Breast epithelium (tissue), 4 donors: Measurements from ENCODE around the gene FADS2. TPM values are rescaled to one million over a fixed set of nuclear protein-coding genes. Genes with fewer than 3 reads are reported as not detected.
A peak's percentile ranks its signal among the peaks of the same experiment; 100 is the strongest.
"Not testable (repeated sequence)": the region's sequence is repeated elsewhere in the genome, so short reads cannot be mapped to it uniquely, and the experiment has no call there.

Source experiments
- DNase-seq, 2 donors: peaks; one replicate each; pipeline ENCODE4 v3.0.0-alpha.2; 2019; ENCODE audit warnings: low spot score in 2 of 2
- H3K27ac ChIP-seq, 2 donors: fragments of 200-600 bp; sonication (generic) in 1 of 2; one replicate each; pipeline ENCODE4 v1.5.1; 2016 to 2019; ENCODE audit warnings: mild to moderate bottlenecking in 1 of 2
- H3K27me3 ChIP-seq, 2 donors: fragments of 200-600 bp; sonication (generic) in 1 of 2; one replicate each; pipeline versions ENCODE4 v1.5.1 to v1.6.0; 2017 to 2019; ENCODE audit warnings: control low read depth in 1 of 2, mild to moderate bottlenecking in 1 of 2
- H3K36me3 ChIP-seq: fragments of 200-600 bp; one replicate; pipeline ENCODE4 v1.5.1; 2019
- H3K4me1 ChIP-seq, 2 donors: fragments of 200-600 bp; sonication (generic); one replicate each; pipeline ENCODE4 v1.5.1; 2016 to 2019; ENCODE audit warnings: control low read depth in 1 of 2
- H3K4me3 ChIP-seq, 3 donors: fragments of 200-600 bp; sonication (generic); 1 replicate in 2 of 3; 2 replicates in 1 of 3; pipeline ENCODE4 v1.5.1; 2016 to 2019; ENCODE audit warnings: mild to moderate bottlenecking in 3 of 3, moderate library complexity in 2 of 3
- H3K9me3 ChIP-seq, 2 donors: fragments of 200-600 bp; sonication (generic) in 1 of 2; one replicate each; pipeline ENCODE4 v1.5.1; 2016 to 2019; ENCODE audit warnings: control low read depth in 1 of 2
- CTCF ChIP-seq, 3 donors: fragments of 450-650 bp; IDR thresholded peaks; one replicate each; pipeline ENCODE4 v1.5.1; 2016 to 2017; ENCODE audit warnings: antibody characterized with exemption in 3 of 3, mild to moderate bottlenecking in 3 of 3, moderate library complexity in 3 of 3
- POLR2A ChIP-seq: fragments of 450-650 bp; IDR thresholded peaks from one replicate; pipeline ENCODE4 v1.6.1; 2016; ENCODE audit warnings: antibody characterized with exemption, mild to moderate bottlenecking, moderate library complexity
- POLR2AphosphoS5 ChIP-seq, 3 donors: sonication (generic); formaldehyde crosslinking; IDR thresholded peaks; one replicate each; pipeline ENCODE4 v1.6.1; 2017; ENCODE audit warnings: antibody characterized with exemption in 3 of 3
- intact Hi-C: fragments of 100-400 bp; cut with DNase I; formaldehyde crosslinking; loops from one replicate; pipeline ENCODE4 v1.15.1; 2023; ENCODE audit warnings: low total_unique reads
- total RNA-seq, 3 donors: library from RNA; depleted of rRNA; stranded (reverse); fragments of >200 nt; gene quantifications; one replicate each; pipeline ENCODE4 v1.1.0, GENCODE V29; 2016

Gene FADS2
- total RNA-seq, 3 donors from 2014 or later, result 5.6 to 35.8 (median 7.5) TPM

GRCh38 chr11:61879152-61879551 is 51.1 kb downstream of the FADS2 start:
- no peak for TF ChIP-seq POLR2A
- TF ChIP-seq CTCF (IDR thresholded peaks at IDR 0.05), result no peak
- no peaks in the 10 kb centered on the region for H3K36me3 ChIP-seq
- DNase-seq, result no peak
- H3K4me1 ChIP-seq, result no peaks in the 10 kb centered on the region
- H3K27ac ChIP-seq, result no peak overlapping the region
- intact Hi-C loops, result no loop called here
- H3K27me3 ChIP-seq, result no peaks in the 10 kb centered on the region
- no peak overlapping the region for H3K4me3 ChIP-seq
- H3K9me3 ChIP-seq, result no peaks in the 10 kb centered on the region

DNA sequence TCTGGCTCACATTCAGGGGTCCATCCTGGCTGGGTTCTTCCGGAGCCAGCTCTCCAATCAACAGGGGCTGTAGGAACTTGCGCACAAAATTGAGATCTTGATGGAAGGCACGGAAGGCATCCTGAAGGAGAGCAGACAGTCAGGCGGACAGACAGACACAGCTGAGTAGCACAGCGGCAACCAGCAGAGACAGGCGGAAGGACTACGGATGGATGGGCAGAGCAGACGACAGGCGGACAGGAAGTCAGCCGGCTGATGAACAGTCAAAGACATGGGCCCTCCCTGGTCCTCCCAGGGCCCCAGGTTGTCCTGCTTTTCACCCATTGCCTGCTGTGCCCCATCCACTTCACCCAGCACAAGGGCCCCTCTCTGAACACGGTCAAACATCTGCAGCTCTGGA is 51.9 kb downstream of the FADS2 start:
- Histone ChIP-seq H3K4me3 (no peak overlapping the region), H3K36me3 (no peaks in the 10 kb centered on the region), H3K27me3 (no peaks in the 10 kb centered on the region), H3K4me1 (no peaks in the 10 kb centered on the region), H3K9me3 (no peaks in the 10 kb centered on the region), H3K27ac (no peak overlapping the region)
- DNase-seq, result no peak
- intact Hi-C loops, result loop anchor here (10.0 kb wide), 1 partner anchor 65 kb away; the partner anchor contains the start of gene FADS1
- no peak for TF ChIP-seq CTCF (IDR thresholded peaks at IDR 0.05)
- TF ChIP-seq POLR2AphosphoS5 (IDR thresholded peaks at IDR 0.05), result no peak
- TF ChIP-seq POLR2A, result no peak

DNA sequence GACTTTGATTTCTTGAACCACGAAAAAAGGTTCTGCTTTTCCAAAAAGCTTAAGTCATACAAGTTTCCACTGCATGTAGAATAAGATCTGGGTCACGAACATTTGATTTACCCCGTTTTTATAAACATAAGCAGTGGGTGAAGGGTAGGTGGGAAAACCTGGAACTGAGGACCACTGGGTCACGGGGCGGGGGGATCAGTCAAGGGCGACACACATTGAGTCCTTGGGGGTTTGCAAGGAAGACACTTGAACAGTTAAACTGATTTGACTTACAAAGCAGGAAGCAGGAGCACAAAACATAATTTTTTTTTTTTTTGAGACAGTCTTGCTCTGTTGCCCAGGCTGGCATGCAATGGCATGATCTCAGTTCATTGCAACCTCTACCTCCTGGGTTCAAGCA is 52.4 kb downstream of the FADS2 start:
- no peak for TF ChIP-seq POLR2AphosphoS5 (IDR thresholded peaks at IDR 0.05)
- H3K27ac ChIP-seq, result no peak overlapping the region
- intact Hi-C loops, result loop anchor here (10.0 kb wide), 1 partner anchor 66 kb away; the partner anchor contains the start of gene FADS1
- no peaks in the 10 kb centered on the region for H3K4me1 ChIP-seq
- no peak overlapping the region for H3K4me3 ChIP-seq
- H3K9me3 ChIP-seq, result no peaks in the 10 kb centered on the region
- H3K27me3 ChIP-seq, result no peaks in the 10 kb centered on the region
- no peak for DNase-seq
- H3K36me3 ChIP-seq, result no peaks in the 10 kb centered on the region

DNA sequence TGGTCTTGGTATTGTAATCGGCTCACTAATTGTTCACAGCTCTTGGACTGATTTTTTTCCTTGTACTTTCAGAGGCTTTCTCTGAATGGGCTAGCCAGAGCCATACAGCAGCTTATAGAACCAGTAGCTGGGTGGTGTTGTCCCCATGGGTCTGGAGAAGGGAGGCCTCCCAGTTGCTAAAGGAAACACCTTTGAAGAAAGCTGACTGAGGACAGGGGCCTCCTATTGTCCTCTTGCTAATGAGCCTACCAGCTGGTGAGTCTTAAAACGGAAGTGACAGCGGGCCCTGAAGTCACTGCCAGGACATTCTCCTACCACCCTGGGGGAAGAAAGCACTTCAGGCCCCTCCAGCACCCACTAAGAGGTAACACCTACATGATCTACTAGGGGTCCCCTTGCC is 53.3 kb downstream of the FADS2 start:
- Histone ChIP-seq H3K9me3 (no peaks in the 10 kb centered on the region), H3K4me1 (no peaks in the 10 kb centered on the region), H3K4me3 (no peak overlapping the region), H3K27ac (peak overlapping the region in 1 of 2 donors; percentile 32), H3K36me3 (no peaks in the 10 kb centered on the region), H3K27me3 (no peaks in the 10 kb centered on the region)
- intact Hi-C loops, result loop anchor here (10.0 kb wide), 1 partner anchor 67 kb away; the partner anchor contains the start of gene FADS1
- TF ChIP-seq CTCF (IDR thresholded peaks at IDR 0.05) (no peak), POLR2A (no peak), POLR2AphosphoS5 (IDR thresholded peaks at IDR 0.05) (no peak)
- no peak for DNase-seq

DNA sequence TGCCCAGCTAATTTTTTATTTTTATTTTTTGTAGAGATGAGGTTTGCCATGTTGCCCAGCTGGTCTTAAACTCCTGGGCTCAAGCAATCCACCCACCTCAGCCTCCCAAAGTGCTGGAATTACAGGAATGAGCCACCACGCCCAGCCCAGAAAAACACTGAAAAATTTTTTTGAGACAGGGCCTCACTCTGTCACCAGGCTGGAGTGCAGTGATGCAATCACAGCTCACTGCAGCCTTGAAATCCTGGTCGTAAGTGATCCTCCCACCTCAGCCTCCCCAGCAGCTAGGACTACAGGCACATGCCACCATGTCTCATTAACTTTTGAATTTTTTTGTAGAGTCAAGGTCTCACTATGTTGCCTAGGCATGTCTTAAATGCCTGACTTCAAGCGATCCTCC is 54.2 kb downstream of the FADS2 start:
- H3K27ac ChIP-seq, H3K4me1 ChIP-seq: not testable (repeated sequence)
- intact Hi-C loops, result loop anchor here (10.0 kb wide), 1 partner anchor 67 kb away; the partner anchor contains the start of gene FADS1

DNA sequence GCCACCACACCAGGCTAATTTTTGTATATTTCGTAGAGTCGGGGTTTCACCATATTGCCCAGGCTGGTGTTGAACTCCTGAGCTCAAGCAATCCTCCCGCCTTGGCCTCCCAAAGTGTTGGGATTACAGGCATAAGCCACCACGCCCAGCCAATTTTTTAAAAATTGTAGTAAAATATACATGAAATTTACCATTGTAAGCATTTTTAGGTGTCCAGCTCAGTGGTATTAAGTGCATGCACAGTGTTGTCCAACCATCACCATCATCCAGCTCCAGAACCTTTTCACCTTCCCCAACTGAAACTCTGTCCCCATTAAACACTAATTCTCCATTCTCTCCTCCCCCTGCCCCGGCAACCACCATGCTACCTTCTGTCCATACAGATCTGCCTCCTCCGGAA is 54.8 kb downstream of the FADS2 start:
- intact Hi-C loops, result loop anchor here (10.0 kb wide), 1 partner anchor 68 kb away; the partner anchor contains the start of gene FADS1
- no peak for DNase-seq
- no peak overlapping the region for H3K27ac ChIP-seq

More for the DNA sequence above, 54.2 kb downstream of the FADS2 start:
- not testable (repeated sequence) for H3K9me3 ChIP-seq, H3K4me3 ChIP-seq, DNase-seq, H3K36me3 ChIP-seq, H3K27me3 ChIP-seq

More for the DNA sequence above, 54.8 kb downstream of the FADS2 start:
- H3K27me3 ChIP-seq, result no peaks in the 10 kb centered on the region
- H3K4me3 ChIP-seq, result no peak overlapping the region
- H3K36me3 ChIP-seq, result no peaks in the 10 kb centered on the region
- TF ChIP-seq CTCF (IDR thresholded peaks at IDR 0.05) (no peak), POLR2AphosphoS5 (IDR thresholded peaks at IDR 0.05) (no peak), POLR2A (no peak)
- no peaks in the 10 kb centered on the region for H3K4me1 ChIP-seq
- no peaks in the 10 kb centered on the region for H3K9me3 ChIP-seq
